Measurements from ENCODE around the gene AOC3. TPM values are rescaled to one million over a fixed set of nuclear protein-coding genes. Genes with fewer than 3 reads are reported as not detected.
"Not testable (repeated sequence)": the region's sequence is repeated elsewhere in the genome, so short reads cannot be mapped to it uniquely, and the experiment has no call there.

The AOC3 gene
- total RNA-seq, 1 experiment from 2014 or later: 0.34 TPM

- H3K27me3 ChIP-seq; H3K36me3 ChIP-seq; H3K4me1 ChIP-seq; H3K4me3 ChIP-seq; H3K9me3 ChIP-seq (replicated peaks); DNase-seq; H3K27ac ChIP-seq: not testable (repeated sequence)
Measured at GRCh38 chr17:42867694-42868261, 16.8 kb downstream of the AOC3 start.

GRCh38 chr17:42868338-42868737, 17.3 kb downstream of the AOC3 start:
- DNase-seq: no peak
- H3K27me3 ChIP-seq: no peaks in the 10 kb centered on the region; the same call in 1 of the 2 replicates
- H3K4me1 ChIP-seq: peaks cover 5% of the 10 kb centered on the region; the same call in 1 of the 2 replicates
- no peak overlapping the region for H3K4me3 ChIP-seq
- H3K9me3 ChIP-seq (replicated peaks): no peaks in the 10 kb centered on the region
- no peaks in the 10 kb centered on the region for H3K36me3 ChIP-seq
- H3K27ac ChIP-seq: no peak overlapping the region

- no peaks in the 10 kb centered on the region for H3K27me3 ChIP-seq
- no peaks in the 10 kb centered on the region for H3K9me3 ChIP-seq (replicated peaks)
- DNase-seq: no peak
Measured at GRCh38 chr17:42871647-42872046, 20.6 kb downstream of the AOC3 start.

GRCh38 chr17:42872251-42872965, 21.4 kb downstream of the AOC3 start:
- H3K9me3 ChIP-seq (replicated peaks): no peaks in the 10 kb centered on the region
- H3K27me3 ChIP-seq: peaks cover 1% of the 10 kb centered on the region; the same call in 1 of the 2 replicates
- no peak overlapping the region for H3K27ac ChIP-seq
- H3K4me1 ChIP-seq: no peaks in the 10 kb centered on the region
- no peak overlapping the region for H3K4me3 ChIP-seq
- H3K36me3 ChIP-seq: no peaks in the 10 kb centered on the region
- DNase-seq: no peak

More at GRCh38 chr17:42871647-42872046, 20.6 kb downstream of the AOC3 start:
- Histone ChIP-seq H3K27ac (no peak overlapping the region), H3K4me1 (no peaks in the 10 kb centered on the region), H3K36me3 (no peaks in the 10 kb centered on the region), H3K4me3 (no peak overlapping the region)

GRCh38 chr17:42873315-42873714, 22.3 kb downstream of the AOC3 start:
- Histone ChIP-seq H3K4me1 (no peaks in the 10 kb centered on the region), H3K4me3 (no peak overlapping the region), H3K36me3 (no peaks in the 10 kb centered on the region), H3K27ac (no peak overlapping the region), H3K27me3 (peaks cover 5% of the 10 kb centered on the region; the same call in 1 of the 2 replicates), H3K9me3 (replicated peaks) (no peaks in the 10 kb centered on the region)
- no peak for DNase-seq

GRCh38 chr17:42873932-42874695, 23.1 kb downstream of the AOC3 start:
- H3K4me1 ChIP-seq; H3K27me3 ChIP-seq; H3K36me3 ChIP-seq; H3K4me3 ChIP-seq; DNase-seq; H3K9me3 ChIP-seq (replicated peaks); H3K27ac ChIP-seq: not testable (repeated sequence)

GRCh38 chr17:42877037-42877436, 26.0 kb downstream of the AOC3 start:
- H3K27me3 ChIP-seq: peaks cover 15% of the 10 kb centered on the region
- no peak overlapping the region for H3K4me3 ChIP-seq
- H3K9me3 ChIP-seq (replicated peaks): no peaks in the 10 kb centered on the region
- DNase-seq: no peak
- no peaks in the 10 kb centered on the region for H3K36me3 ChIP-seq
- no peak overlapping the region for H3K27ac ChIP-seq
- no peaks in the 10 kb centered on the region for H3K4me1 ChIP-seq

GRCh38 chr17:42878123-42878880, 27.3 kb downstream of the AOC3 start:
- no peak for DNase-seq
- Histone ChIP-seq H3K9me3 (replicated peaks) (no peaks in the 10 kb centered on the region), H3K4me3 (no peak overlapping the region), H3K4me1 (no peaks in the 10 kb centered on the region), H3K27me3 (peaks cover 17% of the 10 kb centered on the region), H3K27ac (no peak overlapping the region), H3K36me3 (no peaks in the 10 kb centered on the region)

- Histone ChIP-seq H3K27me3 (peaks cover 20% of the 10 kb centered on the region), H3K4me1 (no peaks in the 10 kb centered on the region), H3K27ac (no peak overlapping the region), H3K4me3 (no peak overlapping the region), H3K36me3 (no peaks in the 10 kb centered on the region), H3K9me3 (replicated peaks) (no peaks in the 10 kb centered on the region)
- no peak for DNase-seq
Measured at GRCh38 chr17:42878924-42879595, 28.1 kb downstream of the AOC3 start.

GRCh38 chr17:42879596-42879985, 28.6 kb downstream of the AOC3 start:
- no peaks in the 10 kb centered on the region for H3K9me3 ChIP-seq (replicated peaks)
- DNase-seq: no peak
- H3K36me3 ChIP-seq: no peaks in the 10 kb centered on the region
- H3K27me3 ChIP-seq: peaks cover 20% of the 10 kb centered on the region
- no peak overlapping the region for H3K27ac ChIP-seq
- no peak overlapping the region for H3K4me3 ChIP-seq
- H3K4me1 ChIP-seq: no peaks in the 10 kb centered on the region

- Histone ChIP-seq H3K27ac (no peak overlapping the region), H3K36me3 (no peaks in the 10 kb centered on the region), H3K9me3 (replicated peaks) (no peaks in the 10 kb centered on the region), H3K4me1 (no peaks in the 10 kb centered on the region), H3K4me3 (no peak overlapping the region), H3K27me3 (peaks cover 20% of the 10 kb centered on the region)
- DNase-seq: no peak
Measured at GRCh38 chr17:42880776-42881310, 29.8 kb downstream of the AOC3 start.

GRCh38 chr17:42881706-42882105, 30.7 kb downstream of the AOC3 start:
- not testable (repeated sequence) for H3K27ac ChIP-seq; H3K4me3 ChIP-seq; DNase-seq; H3K4me1 ChIP-seq; H3K9me3 ChIP-seq (replicated peaks); H3K36me3 ChIP-seq
- H3K27me3 ChIP-seq: peaks cover 20% of the 10 kb centered on the region

- Histone ChIP-seq H3K27me3 (peaks cover 20% of the 10 kb centered on the region), H3K4me3 (no peak overlapping the region), H3K9me3 (replicated peaks) (no peaks in the 10 kb centered on the region), H3K27ac (no peak overlapping the region), H3K36me3 (no peaks in the 10 kb centered on the region), H3K4me1 (no peaks in the 10 kb centered on the region)
- no peak for DNase-seq
Measured at GRCh38 chr17:42882166-42882565, 31.2 kb downstream of the AOC3 start.

All from SJCRH30 (cell line).